GM19463 (cell line): ENCODE data around the gene CNTNAP3.
"Not testable (repeated sequence)": the region's sequence is repeated elsewhere in the genome, so short reads cannot be mapped to it uniquely, and the experiment has no call there.

Source experiments
- ATAC-seq: cut with Tn5 transposase; IDR thresholded peaks from one replicate; pipeline ENCODE4 v1.9.1; 2021; ENCODE audit warnings: mild to moderate bottlenecking, moderate library complexity; ENCODE audit not compliant: unreplicated experiment

CNTNAP3 gene

DNA sequence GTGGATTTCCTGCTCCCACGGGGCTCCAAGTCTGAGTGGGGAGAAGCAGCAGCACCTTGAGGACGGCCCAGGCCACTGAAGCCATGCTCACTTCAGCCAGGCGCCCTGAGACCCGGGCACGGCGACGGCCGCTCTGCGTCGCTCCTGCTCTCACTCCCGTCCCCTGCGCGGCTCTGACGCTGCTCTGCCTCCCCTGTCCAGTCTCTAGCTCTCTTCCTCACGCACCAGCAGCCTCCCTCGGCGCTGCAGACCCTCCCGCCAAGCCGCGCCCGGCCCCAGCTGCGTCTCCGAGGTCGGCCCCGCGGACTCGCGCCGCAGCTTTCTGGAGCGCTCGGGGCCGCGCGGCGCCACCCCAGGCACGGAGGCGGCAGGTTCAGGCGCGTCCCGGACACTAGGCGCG is at the start of gene CNTNAP3:
CNTNAP3 (minus strand) TSS at position 188 of the 400 bp plus-strand sequence; CDS start at position 85, 103 bp downstream.
- ATAC-seq, result not testable (repeated sequence)

DNA sequence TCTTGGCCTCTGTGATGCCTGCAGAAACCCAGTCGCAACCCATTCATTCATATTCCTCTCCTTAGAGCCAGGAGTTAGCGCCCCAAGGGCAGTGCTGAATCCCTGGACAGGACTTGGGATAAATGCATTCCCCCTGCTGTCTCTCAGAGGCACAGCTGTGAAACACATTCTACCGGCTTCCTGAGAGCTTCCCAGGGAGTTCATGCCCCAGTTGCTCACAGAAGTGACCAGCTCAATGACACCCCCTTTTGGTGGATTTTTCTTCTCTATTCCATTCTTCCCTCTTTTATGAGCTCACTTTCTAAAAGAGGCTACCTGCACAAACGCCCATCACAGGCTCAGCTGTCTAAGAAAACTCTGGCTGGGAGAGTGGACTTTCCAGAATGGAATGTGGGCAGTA is 8.0 kb downstream of the CNTNAP3 start:
- not testable (repeated sequence) for ATAC-seq

DNA sequence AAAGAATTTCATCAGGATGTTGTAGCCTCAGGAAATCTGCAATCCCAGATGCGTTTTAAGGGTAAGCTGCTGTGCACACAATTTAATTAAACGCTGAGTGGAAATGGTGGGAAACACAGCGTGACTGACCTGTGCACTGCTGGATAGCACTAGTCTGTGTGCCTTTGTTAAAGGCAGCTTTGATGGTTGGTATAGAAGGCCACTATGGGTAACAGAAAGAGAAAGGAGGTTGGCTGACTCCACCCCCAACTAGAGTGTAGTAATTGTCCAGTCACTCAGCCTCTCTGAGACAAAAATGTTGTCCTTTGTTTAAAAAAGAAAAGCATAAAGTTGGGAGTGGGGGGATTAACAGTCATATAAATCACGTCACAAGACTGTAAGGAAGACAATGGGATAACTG is 45.5 kb downstream of the CNTNAP3 start:
- ATAC-seq, result not testable (repeated sequence)

DNA sequence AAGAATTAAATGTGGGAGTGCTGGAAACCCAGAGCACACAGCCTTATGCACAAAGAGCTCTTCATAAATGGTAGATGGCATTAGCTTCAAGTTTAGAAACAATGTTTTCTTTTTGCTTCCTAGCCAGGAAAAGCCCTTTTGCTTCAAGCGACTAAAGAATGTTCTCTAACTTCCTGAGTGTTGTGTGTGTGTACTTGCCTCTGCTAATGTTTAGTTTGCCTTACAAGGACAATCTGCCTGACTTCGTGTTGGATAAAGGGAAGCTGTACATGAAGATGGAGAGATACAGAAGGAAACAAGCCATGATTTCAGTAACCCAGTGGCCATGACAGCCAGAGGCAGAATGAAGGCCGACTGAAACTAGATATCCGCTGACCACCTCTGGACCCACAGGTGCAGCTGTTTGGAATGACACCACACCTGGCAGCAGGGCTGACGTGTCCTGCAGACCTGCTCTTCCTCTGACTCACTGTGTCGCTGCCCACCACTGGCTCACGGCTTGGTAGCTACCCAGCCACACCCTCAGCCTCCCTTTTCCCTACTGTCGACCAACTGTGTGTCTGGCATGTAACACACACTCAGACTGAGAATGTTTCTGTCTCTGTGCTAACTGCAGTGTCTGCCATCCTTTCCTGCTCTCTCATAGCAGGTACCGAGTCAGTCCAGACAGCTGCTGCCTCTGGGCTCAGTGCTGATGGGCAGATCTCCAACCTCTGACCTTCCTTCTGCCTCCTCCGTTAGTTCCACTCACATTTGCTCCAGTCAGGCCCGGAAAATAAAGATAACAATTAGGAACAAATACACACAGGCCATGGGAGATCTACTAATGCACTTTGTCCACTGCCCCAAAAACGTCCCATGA is 55.6 kb downstream of the CNTNAP3 start:
- not testable (repeated sequence) for ATAC-seq

DNA sequence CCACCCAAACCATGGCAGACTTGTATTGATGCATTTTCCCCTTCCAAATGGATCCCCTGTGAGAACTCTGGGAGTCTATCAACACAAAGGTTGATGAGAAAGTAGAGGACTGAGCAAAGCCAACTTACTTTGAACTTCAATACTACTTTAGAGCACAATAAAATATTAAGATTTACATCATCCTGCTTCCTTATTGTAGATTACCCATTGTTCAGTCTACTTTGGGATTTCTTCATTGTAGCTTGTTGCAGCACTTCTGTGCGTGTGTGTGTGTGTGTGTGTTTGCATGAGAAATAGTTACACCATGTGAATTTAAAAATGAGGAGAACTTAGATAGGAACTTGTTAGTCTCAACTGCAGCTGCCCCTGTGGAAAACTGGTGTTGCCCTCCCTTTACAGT is 72.0 kb downstream of the CNTNAP3 start:
- not testable (repeated sequence) for ATAC-seq

DNA sequence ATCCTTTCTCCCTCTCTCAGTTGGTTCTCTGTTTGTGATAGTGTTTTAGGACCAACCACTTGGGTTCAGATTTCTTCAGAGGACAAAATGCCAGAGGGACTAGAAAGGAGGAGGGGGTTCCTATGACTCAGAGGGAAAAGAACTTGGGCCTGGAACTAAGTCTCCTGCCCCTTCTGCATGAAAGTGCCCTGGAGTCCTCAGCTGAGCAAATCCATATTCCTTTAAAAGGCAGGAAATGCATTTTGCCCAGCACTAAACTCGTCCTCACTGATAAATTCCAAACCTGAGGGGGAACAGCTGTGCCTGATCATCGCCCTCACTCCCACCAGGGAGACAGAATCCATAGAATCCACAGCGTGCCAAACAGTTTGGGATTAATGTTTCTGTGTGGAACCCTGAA is 78.2 kb downstream of the CNTNAP3 start:
- not testable (repeated sequence) for ATAC-seq

DNA sequence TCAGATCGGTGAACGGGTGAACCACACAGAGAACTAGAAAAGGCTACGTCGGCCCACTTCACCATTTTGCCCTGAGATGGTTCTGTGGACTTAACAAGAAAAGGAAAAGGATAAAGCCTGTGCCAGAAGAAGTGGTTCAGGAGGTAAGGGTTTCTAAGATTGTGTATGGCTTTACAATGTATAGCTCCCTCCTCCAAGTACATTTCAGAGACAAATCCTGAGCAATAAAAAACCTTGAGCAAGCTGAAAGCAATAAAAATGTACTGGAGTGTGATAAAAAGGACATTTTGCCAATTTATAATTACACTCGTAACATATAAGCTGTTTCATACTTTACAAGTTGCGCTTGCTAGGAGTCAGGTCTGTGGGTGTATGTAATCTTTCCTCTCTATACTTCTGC is 81.3 kb downstream of the CNTNAP3 start:
- ATAC-seq, result not testable (repeated sequence)

DNA sequence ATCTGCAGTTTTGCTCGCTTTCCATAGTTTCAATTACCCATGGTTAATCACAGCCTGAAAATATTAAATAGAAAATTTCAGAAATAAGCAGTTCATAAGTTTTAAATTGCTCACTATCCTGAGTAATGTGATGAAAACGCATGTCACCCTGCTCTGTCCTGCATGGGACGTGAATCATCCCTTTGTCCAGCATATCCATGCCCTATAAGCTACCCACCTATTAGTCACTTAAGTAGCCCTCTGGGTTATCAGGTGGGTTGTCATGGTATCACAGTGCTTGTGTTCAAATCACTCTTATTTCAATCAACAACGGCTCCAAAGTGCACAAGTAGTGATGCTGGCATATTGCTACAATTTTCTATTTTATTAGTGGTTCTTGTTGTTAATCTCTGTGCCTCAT is 82.1 kb downstream of the CNTNAP3 start:
- not testable (repeated sequence) for ATAC-seq

DNA sequence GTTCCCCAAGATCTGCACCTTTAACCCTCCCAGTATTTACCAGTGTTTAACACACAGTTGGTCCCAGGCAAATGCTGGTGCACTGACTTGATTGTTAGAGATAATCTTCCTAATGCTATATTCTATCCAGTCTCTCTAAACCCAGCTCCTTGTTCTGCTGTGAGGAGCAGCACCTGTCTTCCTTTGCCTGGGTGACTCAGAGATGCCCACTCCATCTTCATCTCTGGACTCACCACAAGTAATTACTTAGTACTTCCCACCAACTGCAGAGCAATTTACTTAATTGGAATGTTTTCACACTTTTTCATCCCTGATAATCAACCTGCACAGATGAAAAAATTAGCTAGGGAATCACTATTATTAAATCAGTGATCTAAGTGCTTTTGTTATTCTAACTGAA is 87.6 kb downstream of the CNTNAP3 start:
- ATAC-seq, result not testable (repeated sequence)

DNA sequence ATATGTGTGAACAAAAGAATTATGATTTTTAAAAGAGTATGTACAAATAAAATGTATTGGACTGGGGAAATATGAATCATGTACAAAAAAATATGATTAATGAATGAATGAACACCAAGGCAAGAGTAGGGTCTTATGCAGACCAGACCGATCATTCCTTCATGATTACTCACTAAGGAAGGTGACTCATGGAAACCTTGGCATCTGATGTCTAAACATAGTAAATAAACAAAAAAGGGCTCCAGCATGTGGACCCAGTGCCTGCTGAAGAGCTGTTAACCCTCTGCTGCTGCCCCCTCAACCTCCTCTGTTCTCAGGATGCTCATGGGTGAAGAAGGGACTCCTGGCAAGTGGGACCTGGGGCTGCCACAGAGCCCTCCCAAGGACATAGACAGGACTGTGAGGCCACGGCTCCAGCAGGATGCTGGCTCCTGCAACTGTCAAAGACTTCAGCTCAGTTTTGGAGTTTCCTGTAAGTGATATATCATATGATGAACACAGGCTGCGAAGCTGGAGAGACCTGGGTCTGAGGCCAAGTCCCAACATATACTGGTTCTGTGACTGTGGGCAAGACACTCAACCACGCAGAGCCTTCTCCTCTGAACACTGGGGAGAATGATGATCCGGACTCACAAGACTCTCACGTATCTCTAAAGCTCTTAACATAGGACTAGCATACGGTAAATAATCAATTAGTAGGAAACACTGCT is 89.8 kb downstream of the CNTNAP3 start:
- not testable (repeated sequence) for ATAC-seq

DNA sequence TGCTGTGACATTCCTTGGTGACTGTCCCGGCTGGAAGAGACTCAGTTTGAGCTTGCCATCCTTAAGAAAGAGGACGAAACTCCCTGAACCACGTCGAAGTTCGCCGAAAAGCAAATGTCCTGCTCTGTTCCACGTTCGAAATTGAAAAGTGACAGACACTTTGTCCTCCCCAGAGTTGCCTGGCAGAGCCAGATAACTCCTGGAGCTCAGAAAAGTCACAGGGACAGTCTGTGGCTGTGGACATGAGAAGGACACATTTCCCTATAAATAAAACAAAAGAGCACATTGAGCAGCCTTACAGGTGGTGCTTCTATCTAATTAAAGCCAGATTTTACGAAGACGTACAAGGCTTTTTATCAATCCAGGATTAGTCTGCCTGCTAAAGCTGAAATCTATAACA is 116.6 kb downstream of the CNTNAP3 start:
- not testable (repeated sequence) for ATAC-seq

DNA sequence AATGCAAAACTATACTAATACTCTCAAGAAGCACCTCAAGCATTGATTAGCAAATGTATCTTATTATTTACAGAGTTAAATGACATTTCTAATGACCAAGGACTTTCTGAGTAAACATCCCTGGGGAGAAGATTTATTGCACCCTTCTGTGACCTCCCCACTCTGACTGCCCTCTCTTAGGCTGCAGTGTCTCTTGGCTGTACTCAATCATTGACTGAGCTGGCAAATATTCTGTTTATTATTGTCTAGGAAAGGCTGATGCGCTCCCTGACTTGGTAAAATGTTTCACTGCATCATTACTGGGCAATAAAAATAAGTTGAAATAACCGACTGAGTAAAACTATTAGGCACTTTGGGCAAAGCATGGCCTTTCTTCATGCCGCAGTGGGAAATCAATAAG is 130.3 kb downstream of the CNTNAP3 start:
- ATAC-seq, result not testable (repeated sequence)

DNA sequence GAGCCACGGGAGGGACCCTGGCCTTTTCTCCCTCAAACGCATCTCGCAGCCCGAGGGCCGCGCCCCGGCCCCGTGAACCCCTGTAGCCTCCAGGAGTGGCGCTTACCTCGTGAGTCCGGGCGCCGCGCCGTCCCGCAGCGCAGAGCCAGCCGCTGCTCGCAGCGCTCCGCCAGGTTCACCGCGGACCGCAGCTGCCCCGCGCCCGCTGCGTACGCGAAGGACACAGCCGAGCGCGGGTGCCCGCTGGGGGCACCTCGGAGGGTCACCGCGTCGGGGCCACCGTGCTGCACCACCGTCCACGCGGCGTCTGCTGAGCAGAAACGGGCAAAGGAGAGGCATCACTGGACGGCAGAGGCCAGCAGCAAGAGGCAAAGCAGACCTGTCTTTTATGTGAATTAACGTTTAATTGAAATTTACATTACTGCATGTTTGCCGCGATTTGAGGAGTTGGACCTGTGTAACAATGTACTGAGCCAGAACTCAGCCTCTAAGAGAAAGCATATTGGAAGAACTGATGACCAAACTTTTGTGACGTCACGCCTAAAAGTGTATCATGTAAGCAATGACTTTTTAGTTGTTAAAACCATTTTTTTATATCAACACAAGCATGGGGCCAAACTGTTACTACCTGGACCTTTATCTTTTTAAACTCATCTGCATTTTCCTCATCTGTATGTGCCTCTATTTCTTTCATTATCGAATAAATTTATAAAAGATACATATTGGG is 155.0 kb downstream of the CNTNAP3 start:
- ATAC-seq, result not testable (repeated sequence)

DNA sequence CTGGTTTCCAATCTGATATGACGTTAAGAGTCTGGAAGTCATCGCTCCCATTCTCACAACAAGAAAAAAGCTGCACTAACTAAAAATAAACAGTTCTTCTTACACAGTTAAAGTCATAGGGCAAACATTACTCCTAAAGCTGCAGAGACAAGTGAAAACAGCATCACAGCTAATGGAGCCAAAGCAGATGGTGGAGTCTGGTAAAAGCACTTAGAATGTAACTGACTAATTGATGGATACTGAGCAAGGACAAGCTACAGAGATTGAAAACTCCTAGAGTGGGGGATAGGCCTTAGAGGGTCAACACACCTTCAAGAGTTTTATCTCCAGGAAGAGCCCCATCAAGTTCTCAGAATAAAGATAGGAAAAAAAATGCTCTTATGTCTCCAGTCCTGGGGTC is 166.6 kb downstream of the CNTNAP3 start:
- not testable (repeated sequence) for ATAC-seq

DNA sequence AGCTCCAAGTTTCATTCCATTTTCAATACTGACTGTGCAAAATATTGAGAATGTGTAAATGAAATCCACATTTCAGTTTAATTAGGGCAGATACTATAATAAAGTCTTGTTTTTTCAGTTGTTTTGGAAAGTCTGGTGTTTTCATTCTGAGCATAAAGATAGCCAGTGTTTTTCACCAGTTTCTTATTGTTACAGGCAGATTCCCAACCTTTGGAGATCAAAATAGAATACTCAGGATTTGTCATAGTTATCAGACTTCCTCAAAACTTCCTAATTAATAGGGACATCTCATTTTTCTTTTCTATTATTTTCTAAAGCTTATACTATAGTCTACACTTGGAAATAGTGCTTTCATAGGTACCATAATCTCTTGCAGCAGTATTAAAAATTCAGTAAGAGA is 176.2 kb downstream of the CNTNAP3 start:
- ATAC-seq, result not testable (repeated sequence)

DNA sequence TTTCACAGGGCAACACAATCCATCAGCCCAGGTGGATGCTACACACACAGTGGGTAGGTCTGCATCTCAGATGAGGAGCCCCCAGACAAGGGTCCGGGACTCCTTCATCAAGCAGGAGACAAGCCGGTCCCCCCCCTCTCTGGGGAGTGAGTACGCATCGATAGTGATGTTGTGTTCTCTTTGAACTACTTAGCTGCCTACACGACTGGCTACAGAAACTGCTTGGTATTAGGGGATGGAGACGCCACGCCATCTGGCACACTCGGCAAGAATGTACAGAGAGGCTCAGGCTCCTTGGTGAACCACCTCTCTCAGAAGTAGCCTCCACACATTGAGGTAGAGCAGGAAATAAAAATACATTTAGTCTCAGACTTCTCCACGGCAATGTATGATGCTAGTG is 179.8 kb downstream of the CNTNAP3 start:
- ATAC-seq, result no peak

DNA sequence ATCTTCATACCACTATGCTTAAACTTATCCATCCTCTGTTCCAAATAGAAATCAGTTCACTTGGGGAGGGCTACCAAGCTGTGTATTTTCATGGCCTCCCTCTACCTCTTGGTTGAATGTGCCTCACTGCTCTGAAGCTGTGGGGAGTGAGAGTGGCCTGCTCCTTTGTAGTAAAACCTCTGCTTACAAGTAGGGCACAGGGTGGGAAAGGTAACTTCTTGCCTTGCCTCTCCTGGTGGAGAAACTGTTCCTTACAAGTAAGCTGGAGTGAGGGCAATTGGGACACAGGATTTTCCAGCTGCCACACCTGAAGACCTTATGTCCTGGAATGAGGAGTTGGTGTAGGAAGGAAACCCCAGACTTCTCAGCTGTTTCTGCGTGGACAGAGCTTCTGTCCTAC is 190.8 kb downstream of the CNTNAP3 start:
- not testable (repeated sequence) for ATAC-seq

DNA sequence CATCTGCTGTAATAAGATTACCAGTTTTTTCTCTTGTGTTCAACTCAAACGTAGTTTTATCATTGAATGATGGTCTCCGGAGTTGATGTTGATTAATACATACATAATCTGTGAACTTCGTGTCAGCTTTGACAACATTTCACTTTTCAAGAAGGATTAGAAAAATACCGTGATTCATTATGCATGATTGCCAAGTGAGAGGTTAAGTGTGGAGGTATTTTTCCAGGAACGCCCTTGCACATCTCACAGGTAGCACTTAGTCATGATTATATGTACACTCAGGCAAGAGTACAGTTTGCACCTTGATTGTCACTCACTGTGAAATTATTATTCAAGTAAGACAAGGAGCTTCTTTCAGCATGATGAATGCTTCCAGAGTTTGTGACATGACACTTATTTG is 202.7 kb downstream of the CNTNAP3 start:
- ATAC-seq, result not testable (repeated sequence)

DNA sequence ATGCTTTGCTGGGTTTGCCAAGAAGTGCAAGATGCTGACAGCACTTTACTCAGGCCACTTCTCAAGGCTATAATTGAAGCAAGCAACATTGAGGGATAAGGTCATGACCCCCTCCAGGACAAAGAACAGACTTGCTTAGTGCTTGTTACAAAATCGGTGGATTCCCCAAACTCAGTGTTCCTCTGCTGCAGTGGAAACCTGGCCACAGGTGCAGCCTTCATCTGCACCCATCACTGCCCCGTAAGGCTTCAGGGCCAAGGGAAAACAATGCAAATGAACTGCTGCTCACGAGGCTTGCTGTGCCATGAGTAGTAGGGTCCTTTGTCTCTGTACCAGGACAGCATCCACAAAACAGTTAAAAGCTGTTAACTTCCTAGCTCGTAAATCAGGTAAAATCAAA is 205.4 kb downstream of the CNTNAP3 start:
- not testable (repeated sequence) for ATAC-seq

DNA sequence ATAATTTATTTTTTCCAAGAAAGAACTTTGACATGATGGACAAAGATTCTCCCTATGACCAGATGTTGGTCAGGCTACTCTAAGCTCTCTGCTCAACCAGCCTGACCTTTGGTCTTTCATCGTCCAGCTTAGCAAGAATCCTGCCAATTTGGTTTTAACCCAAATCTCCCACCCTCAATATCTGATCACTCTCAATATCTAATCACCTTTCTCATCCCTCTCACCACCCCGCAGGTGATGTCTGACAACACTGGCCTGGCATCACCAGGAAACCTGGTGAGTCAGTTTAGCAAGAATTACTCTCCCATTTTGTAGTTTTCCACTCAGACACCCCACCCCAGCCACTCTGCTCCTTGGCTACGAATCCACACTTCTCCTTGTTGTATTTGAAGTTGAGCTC is 207.9 kb downstream of the CNTNAP3 start:
- ATAC-seq, result not testable (repeated sequence)

DNA sequence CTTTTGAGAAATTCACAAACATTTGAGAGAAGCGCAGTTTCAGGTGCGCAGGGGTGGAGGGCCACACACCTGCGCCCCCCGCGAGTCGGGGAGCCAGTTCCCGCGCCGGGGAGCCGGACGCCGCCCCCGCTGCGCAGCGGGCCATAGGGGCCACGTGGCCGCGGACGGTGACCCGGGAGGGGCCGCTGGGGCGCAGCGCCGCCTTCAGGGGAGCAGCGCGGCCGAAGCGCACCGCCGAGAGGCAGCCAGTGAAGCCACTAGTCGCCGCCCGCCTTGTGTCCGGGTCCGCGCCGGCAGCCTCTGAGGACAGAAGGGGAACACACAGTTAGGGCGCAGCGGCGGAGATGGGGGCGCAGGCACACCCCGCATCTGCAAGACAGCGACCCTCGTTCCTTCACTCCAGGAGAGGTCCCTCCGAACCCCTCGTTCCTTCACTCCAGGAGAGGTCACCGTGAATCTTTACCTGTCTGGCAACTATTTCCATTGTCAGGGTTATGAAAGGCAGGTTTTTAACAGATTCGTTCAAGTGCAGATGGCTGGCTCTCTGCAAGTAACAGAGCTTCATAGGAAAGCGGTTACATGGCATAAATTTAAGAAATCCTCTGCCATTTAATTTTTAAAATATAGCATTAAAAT is 209.2 kb downstream of the CNTNAP3 start:
- ATAC-seq, result not testable (repeated sequence)
